GM12892 (cell line): ENCODE data around the gene GNG13.

Experiments
- POLR2A ChIP-seq: IDR thresholded peaks from 2 replicates; pipeline ENCODE4 v1.6.1; 2011; ENCODE audit warnings: low read depth, low read length, control low read depth
- POLR2AphosphoS5 ChIP-seq: IDR thresholded peaks from 2 replicates; pipeline ENCODE4 v1.6.1; 2011; ENCODE audit warnings: low read depth, low read length, control low read depth
- TAF1 ChIP-seq: IDR thresholded peaks from 2 replicates; pipeline ENCODE4 v1.6.1; 2011; ENCODE audit warnings: low read depth, mild to moderate bottlenecking, control low read depth, low read length, borderline replicate concordance

- TF ChIP-seq POLR2AphosphoS5 (no peak), POLR2A (no peak), TAF1 (no peak)
These were observed 4.0 kb downstream of the GNG13 start for GRCh38 chr16:796296-797119.
